Central memory CD8-positive, alpha-beta T cell (primary cell): ENCODE measurements around the gene TRIM17.
A peak's percentile ranks its signal among the peaks of the same experiment; 100 is the strongest.

Experiments
- ATAC-seq: fragments of 150-1000 bp; cut with Tn5 transposase; replicated peaks from 2 replicates; pipeline ENCODE4 v1.10.0; 2022; ENCODE audit warnings: mild to moderate bottlenecking, moderate FRiP score, moderate number of reproducible peaks; ENCODE audit not compliant: poor library complexity, severe bottlenecking; ENCODE audit errors: extremely low read depth
- DNase-seq, 2 donors: peaks; one replicate each; pipeline ENCODE4 v3.0.0; 2021; ENCODE audit warnings: low spot score in 2 of 2
- H3K27ac Mint-ChIP-seq: one replicate; pipeline ENCODE4 v1.8.0; 2022; ENCODE audit warnings: low read depth, mild to moderate bottlenecking, moderate library complexity, mixed read lengths
- H3K27me3 Mint-ChIP-seq: one replicate; pipeline ENCODE4 v1.8.0; 2022; ENCODE audit warnings: mixed read lengths
- H3K36me3 Mint-ChIP-seq: one replicate; pipeline ENCODE4 v1.8.0; 2022; ENCODE audit warnings: mild to moderate bottlenecking, moderate library complexity, mixed read lengths; ENCODE audit not compliant: insufficient read depth
- H3K4me1 Mint-ChIP-seq: one replicate; pipeline ENCODE4 v1.8.0; 2022; ENCODE audit warnings: mixed read lengths
- H3K4me3 Mint-ChIP-seq: one replicate; pipeline ENCODE4 v1.8.0; 2022; ENCODE audit warnings: mild to moderate bottlenecking, moderate library complexity, mixed read lengths
- H3K9me3 Mint-ChIP-seq: one replicate; pipeline ENCODE4 v1.8.0; 2022; ENCODE audit warnings: mixed read lengths

TRIM17 gene

DNA sequence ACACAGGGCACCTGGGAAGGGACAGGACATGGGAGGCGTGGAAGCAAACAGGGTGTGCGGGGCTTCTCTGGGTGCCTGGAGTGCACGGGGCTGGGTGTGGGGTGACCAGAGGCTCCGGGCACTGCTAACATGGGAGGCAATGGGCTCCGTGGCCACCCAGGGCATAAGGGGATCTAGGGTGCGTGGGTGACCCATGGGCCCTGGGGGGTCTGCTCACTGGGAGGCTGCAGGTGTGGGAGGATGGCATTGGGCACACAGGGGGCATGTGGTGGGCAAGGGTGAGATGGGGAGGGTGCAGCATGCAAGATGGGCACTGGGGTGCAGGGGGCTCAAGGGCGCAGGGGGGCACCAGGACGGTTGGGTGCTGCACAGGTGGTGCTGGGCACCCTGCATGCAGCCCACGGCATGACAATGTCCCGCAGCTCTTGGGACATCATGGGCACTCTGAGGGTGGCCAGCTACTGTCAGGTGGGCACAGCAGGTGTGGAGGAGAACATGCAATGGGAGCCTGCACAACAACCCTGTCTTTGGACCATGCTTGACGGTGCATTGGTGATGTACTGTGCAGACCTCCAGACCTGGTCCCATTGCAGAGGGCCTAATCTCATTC lies 25.1 kb downstream of the TRIM17 start:
- no peaks in the 10 kb centered on the region for H3K27me3 Mint-ChIP-seq
- no peak for ATAC-seq
- H3K4me3 Mint-ChIP-seq = no peak overlapping the region
- H3K9me3 Mint-ChIP-seq = no peaks in the 10 kb centered on the region
- H3K36me3 Mint-ChIP-seq = peaks cover 21% of the 10 kb centered on the region
- H3K27ac Mint-ChIP-seq = no peak overlapping the region
- no peak for DNase-seq
- no peaks in the 10 kb centered on the region for H3K4me1 Mint-ChIP-seq

DNA sequence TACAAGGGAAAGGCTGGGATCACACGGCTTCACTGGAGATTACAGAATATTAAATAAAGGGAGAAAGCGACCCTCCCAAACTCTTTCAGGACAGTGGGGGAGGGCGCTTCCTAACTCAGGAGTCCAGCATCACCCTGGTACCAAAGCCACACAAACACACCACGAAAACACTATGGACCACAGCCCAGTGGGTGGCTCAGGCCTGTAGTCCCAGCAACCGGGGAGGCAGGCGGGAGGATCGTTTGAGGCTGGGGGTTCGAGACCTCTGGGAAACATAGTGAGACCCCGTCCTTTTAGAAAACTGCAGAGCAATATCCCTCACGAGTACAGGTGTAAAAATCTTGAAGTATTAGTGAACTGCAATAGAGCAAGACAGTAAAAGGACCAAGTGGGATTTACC lies 26.0 kb downstream of the TRIM17 start:
- no peaks in the 10 kb centered on the region for H3K27me3 Mint-ChIP-seq
- DNase-seq (no peak), ATAC-seq (no peak)
- no peak overlapping the region for H3K27ac Mint-ChIP-seq
- H3K4me1 Mint-ChIP-seq = no peaks in the 10 kb centered on the region
- H3K9me3 Mint-ChIP-seq = no peaks in the 10 kb centered on the region
- peaks cover 14% of the 10 kb centered on the region for H3K36me3 Mint-ChIP-seq
- H3K4me3 Mint-ChIP-seq = no peak overlapping the region

DNA sequence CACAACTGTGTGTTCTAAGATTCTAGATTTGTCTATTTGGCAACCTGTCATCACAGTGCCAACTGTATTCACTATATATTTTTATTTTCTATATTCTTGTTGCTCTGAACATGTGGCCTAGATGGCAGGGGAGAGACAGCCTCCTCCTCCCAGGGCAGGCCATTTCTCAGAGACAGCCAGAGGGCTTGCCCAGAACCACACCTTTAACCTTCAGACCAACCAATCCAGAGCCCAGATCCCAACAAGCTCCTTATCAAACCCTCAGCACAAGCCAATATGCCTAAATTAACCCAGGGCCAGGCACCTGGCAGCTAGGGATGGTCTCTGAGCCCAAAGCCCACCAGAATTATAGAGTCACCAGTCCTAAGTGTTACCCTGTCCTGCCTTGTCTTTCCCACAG lies 29.3 kb downstream of the TRIM17 start:
- DNase-seq (no peak), ATAC-seq (no peak)
- Mint-ChIP-seq H3K9me3 (no peaks in the 10 kb centered on the region), H3K36me3 (peaks cover 3% of the 10 kb centered on the region), H3K27ac (no peak overlapping the region), H3K4me3 (no peak overlapping the region), H3K27me3 (no peaks in the 10 kb centered on the region), H3K4me1 (no peaks in the 10 kb centered on the region)

DNA sequence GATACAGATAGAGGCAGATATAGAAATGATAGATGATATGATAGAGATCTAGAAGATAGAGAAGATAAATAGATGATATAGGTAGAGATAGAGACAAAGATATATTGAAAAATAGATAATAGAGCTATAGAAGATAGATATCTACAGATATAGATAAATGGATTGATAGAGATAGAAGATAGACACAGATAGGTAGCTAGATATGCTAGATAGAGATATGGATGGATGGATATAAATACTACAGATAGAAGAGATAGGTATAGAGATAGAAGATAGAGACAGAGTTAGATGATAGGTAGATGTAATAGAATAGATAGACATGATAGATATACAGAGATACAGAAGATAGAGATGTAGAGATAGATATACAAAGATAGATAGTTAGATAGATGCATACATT lies 31.4 kb downstream of the TRIM17 start:
- Mint-ChIP-seq H3K36me3 (no peaks in the 10 kb centered on the region), H3K4me3 (no peak overlapping the region), H3K27me3 (peaks cover 5% of the 10 kb centered on the region), H3K9me3 (no peaks in the 10 kb centered on the region), H3K4me1 (no peaks in the 10 kb centered on the region), H3K27ac (no peak overlapping the region)
- no peak for ATAC-seq
- no peak for DNase-seq

DNA sequence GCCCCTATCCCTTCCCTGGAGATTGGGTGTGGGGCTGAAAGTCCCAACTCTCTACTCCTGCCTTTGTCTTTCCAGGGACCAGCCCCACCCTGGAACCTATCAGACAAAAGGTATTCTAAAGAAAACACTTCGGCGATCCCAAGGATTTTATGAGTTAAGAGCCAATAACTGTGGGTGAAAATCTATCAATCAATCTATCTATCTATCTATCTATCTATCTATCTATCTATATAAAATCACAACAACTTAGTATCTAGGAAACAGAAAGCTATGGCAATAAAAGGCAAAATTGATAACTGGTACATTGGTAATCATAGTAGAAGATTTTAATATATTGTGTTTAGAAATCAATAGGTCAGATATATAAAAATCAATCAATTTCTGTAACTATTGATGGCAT lies 32.9 kb downstream of the TRIM17 start:
- peaks cover 1% of the 10 kb centered on the region for H3K36me3 Mint-ChIP-seq
- H3K9me3 Mint-ChIP-seq = no peaks in the 10 kb centered on the region
- peaks cover 5% of the 10 kb centered on the region for H3K4me1 Mint-ChIP-seq
- H3K27ac Mint-ChIP-seq = no peak overlapping the region
- ATAC-seq = no peak
- no peak for DNase-seq
- H3K27me3 Mint-ChIP-seq = peaks cover 20% of the 10 kb centered on the region
- no peak overlapping the region for H3K4me3 Mint-ChIP-seq

DNA sequence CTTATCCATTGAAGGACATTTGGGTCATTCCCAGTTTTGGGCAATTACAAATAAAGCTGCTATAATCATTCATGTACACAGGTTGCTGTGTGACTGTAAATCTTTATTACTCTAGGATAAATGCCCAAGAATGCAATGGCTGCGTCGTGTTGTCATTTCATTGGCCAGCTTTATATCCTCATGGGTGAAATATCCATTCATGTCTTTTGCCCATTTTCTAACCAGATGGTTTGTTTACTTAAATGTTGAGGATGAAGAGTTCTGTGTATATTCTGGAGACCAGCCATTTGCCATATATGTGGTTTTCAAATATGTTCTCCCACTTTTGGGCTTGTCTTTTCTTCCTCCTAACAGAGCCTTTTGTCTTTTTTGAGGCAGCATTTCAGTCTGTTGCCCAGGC lies 35.3 kb downstream of the TRIM17 start:
- no peak for DNase-seq
- H3K9me3 Mint-ChIP-seq = no peaks in the 10 kb centered on the region

DNA sequence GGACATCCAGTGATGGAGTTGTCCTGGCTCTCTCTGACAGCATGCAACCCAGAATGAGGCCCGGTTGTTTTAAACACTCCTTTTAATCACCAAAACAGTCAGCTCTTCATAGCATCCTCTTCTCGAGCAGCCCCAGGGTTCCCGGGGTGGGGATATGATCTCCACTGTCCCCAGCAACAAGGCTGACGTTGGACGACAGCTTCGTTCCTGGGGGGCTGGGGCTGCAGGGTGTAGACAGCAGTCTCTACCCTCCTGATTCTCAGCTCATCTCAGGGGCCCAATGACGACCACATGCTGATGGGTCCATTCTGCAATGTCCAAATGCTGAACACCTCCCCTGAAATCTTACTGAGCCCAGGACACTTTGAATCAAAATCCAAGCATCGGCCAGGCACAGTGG lies 37.0 kb downstream of the TRIM17 start:
- Mint-ChIP-seq H3K36me3 (peaks cover 3% of the 10 kb centered on the region), H3K9me3 (no peaks in the 10 kb centered on the region), H3K27ac (no peak overlapping the region), H3K4me3 (peak overlapping the region; percentile 27), H3K27me3 (peaks cover 24% of the 10 kb centered on the region), H3K4me1 (peaks cover 8% of the 10 kb centered on the region)
- DNase-seq = no peak
- ATAC-seq = no peak

More for the DNA sequence above, 35.3 kb downstream of the TRIM17 start:
- no peak for ATAC-seq
- H3K36me3 Mint-ChIP-seq = peaks cover 3% of the 10 kb centered on the region
- H3K4me3 Mint-ChIP-seq = no peak overlapping the region
- H3K27me3 Mint-ChIP-seq = peaks cover 24% of the 10 kb centered on the region
- H3K4me1 Mint-ChIP-seq = peaks cover 8% of the 10 kb centered on the region
- H3K27ac Mint-ChIP-seq = no peak overlapping the region

DNA sequence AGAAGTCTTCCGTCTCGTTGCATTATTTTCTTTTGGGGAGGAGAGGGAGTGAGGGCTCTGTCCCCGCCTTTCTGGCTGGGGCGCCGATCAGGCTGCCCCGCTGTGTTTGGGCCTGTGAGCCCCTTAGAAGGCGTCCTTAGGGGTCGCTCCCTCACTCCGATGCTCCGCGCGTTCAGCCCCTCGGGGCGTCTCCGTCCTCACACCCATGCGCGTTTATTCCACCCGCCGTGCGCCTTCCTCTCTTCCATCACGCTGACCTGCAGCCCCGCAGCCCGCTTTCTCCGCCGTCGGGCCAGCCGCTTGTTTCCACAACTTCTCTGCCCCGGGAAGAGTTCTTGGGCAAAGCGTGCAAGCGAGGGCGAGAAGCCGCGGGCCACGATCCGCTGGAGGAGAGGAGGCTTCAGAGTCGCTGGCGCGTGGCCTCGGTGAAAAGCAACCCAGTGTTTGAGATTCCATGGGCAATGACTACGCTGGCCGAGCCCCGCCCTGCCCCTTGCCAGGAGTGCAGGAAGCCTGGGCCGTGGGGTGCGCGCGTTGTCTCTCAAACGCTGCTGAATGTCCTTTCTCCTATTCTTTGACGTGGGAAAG lies 37.7 kb downstream of the TRIM17 start:
- ATAC-seq = no peak
- Mint-ChIP-seq H3K4me1 (peaks cover 8% of the 10 kb centered on the region), H3K4me3 (peak overlapping the region; percentile 74), H3K27ac (no peak overlapping the region), H3K36me3 (peaks cover 3% of the 10 kb centered on the region), H3K9me3 (no peaks in the 10 kb centered on the region), H3K27me3 (peaks cover 24% of the 10 kb centered on the region)
- DNase-seq = no peak

DNA sequence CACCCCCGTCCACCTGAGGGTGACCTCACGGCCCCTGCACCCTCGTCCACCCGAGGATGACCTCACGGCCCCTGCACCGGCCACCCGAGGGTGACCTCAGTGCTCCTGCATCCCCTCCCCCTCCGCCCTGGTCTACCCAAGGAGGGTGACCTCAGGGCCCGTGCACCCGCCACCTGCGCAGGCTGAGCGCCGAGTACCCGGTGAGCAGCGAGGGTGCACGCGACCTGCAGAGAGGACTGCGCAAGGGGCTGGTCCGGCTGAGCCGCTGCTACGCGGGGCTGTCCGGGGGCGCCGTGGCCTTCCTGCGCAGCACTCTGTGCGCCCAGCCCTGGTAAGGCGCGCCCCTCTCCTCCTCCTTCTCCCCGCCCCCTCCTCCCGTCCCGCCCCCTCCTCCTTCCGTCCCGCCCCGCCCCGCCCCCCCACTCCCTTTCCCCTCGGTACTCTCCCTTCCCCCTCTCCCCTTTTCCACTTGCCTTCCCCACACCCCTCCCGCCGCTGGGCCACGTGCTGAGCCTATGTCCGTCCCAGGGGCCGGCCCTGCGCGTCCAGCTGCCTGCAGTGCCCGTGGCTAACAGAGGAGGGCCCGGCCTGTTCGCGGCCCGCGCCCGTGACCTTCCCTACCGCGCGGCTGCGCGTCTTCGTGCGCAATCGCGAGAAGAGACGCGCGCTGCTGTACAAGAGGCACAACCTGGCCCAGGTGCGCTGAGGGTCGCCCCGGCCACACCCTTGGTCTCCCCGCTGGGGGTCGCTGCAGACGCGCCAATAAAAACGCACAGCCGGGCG lies 38.4 kb downstream of the TRIM17 start:
- H3K9me3 Mint-ChIP-seq = no peaks in the 10 kb centered on the region
- no peak for DNase-seq
- peaks cover 24% of the 10 kb centered on the region for H3K27me3 Mint-ChIP-seq
- no peak overlapping the region for H3K27ac Mint-ChIP-seq
- peak overlapping the region; percentile 74 for H3K4me3 Mint-ChIP-seq
- H3K36me3 Mint-ChIP-seq = peaks cover 3% of the 10 kb centered on the region
- H3K4me1 Mint-ChIP-seq = peaks cover 8% of the 10 kb centered on the region
- ATAC-seq = peak; percentile 34

DNA sequence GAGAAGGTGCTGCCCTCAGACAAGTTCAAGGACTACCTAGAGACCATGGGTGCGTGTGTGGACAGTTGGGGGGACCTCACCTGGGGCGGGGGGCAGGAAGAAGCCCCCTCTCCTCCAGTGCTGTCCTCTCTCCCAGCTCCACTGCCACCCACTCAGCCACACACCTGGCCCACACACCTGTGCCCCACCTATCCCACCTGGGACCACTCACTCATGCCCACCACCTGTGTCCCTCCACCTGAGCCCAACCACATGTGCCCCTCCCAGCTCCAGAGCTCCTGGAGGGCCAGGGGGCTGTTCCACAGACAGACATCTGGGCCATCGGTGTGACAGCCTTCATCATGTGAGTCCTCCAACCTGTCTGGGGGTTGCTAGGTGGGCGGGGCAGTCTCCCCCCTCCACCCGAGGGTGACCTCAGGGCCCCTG lies 39.0 kb downstream of the TRIM17 start:
- H3K27me3 Mint-ChIP-seq = peaks cover 24% of the 10 kb centered on the region
- H3K4me3 Mint-ChIP-seq = no peak overlapping the region
- ATAC-seq (no peak), DNase-seq (no peak)
- H3K9me3 Mint-ChIP-seq = no peaks in the 10 kb centered on the region
- H3K27ac Mint-ChIP-seq = no peak overlapping the region
- peaks cover 8% of the 10 kb centered on the region for H3K4me1 Mint-ChIP-seq
- H3K36me3 Mint-ChIP-seq = peaks cover 3% of the 10 kb centered on the region

DNA sequence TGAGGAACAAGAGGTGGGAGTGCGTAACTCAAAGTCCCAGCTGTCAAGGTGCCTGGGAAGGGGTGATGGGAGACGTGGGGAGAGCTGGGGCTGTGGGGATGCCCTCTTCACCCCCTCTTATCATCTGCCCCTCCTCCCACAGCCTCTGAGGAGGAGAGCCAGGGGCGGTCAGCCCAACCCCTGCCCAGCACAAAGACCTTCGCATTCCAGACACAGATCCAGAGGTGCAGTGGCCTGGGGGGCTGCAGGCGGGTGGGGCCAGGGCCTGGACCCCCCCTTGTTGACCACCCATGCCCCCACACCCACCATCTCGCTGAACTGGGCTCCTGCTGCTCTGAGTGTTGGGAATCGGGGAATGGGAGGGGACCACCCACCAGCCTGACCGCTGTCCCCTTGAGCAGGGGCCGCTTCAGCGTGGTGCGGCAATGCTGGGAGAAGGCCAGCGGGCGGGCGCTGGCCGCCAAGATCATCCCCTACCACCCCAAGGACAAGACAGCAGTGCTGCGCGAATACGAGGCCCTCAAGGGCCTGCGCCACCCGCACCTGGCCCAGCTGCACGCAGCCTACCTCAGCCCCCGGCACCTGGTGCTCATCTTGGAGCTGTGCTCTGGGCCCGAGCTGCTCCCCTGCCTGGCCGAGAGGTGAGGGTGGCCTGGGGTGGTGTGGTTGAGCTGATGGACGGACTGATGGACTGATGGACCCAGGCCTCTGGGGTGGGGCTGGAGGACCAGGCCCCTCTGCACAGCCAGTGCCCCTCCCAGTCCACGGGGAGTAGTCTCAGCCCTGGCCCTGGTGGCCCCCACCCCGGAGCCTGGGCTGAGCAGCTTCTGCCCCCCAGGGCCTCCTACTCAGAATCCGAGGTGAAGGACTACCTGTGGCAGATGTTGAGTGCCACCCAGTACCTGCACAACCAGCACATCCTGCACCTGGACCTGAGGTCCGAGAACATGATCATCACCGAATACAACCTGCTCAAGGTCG lies 39.7 kb downstream of the TRIM17 start:
- ATAC-seq (no peak), DNase-seq (no peak)
- Mint-ChIP-seq H3K27ac (no peak overlapping the region), H3K4me3 (no peak overlapping the region), H3K4me1 (peaks cover 8% of the 10 kb centered on the region), H3K9me3 (no peaks in the 10 kb centered on the region), H3K36me3 (peaks cover 3% of the 10 kb centered on the region), H3K27me3 (peaks cover 24% of the 10 kb centered on the region)

DNA sequence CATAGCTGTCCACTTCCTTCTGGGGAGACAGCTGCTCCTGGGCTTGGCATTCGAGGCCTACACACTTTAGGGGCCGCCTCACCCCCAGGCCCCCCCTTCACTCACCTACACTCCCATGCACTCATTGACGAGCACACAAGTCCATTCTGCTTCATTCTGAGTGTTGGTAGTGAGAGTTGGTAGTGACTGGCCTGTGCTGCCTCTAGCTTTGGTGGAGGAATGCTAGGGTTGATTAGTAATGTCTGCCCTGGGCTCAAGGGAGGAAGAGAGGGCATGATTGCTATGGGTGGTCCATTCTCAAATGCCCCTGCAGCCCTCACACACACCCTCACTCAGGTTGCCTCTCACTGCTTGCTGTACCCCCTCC lies 40.4 kb downstream of the TRIM17 start:
- DNase-seq = no peak
- ATAC-seq = no peak
- peaks cover 24% of the 10 kb centered on the region for H3K27me3 Mint-ChIP-seq
- no peak overlapping the region for H3K4me3 Mint-ChIP-seq
- no peaks in the 10 kb centered on the region for H3K9me3 Mint-ChIP-seq
- peaks cover 3% of the 10 kb centered on the region for H3K36me3 Mint-ChIP-seq
- H3K27ac Mint-ChIP-seq = no peak overlapping the region
- H3K4me1 Mint-ChIP-seq = peaks cover 8% of the 10 kb centered on the region
